K562 (cell line): ENCODE results near the gene LMNA. TPM values are rescaled to one million over a fixed set of nuclear protein-coding genes. Genes with fewer than 3 reads are reported as not detected.

Experiments
- ATAC-seq: fragments of 200-7000 bp; cut with Tn5 transposase; 3 replicates; pipeline ENCODE4 v1.9.1; 2020; ENCODE audit warnings: moderate library complexity
- BruUV-seq: library from RNA; stranded (reverse); fragments of 400-500 nt; replicated peaks from 2 replicates; lab custom pipeline; 2021; lab: Mats Ljungman, UMichigan
- CTCF ChIA-PET: fragments of 300-600 bp; formaldehyde crosslinking; extraction: SDS; loops from one replicate; lab custom pipeline; 2021; ENCODE audit warnings: low intra/inter-chr PET ratio; lab: Yijun Ruan, JAX
- POLR2A ChIA-PET: fragments of 300-600, 350-650 bp; sonication (Branson Sonifier 250); formaldehyde crosslinking; extraction: SDS; loops from one replicate; lab custom pipeline; 2021; ENCODE audit warnings: antibody characterized with exemption, inconsistent platforms; lab: Yijun Ruan, JAX
- DNase-seq, 4 experiments: peaks; one replicate each; pipeline versions ENCODE4 v3.0.0 to v3.0.0-alpha.2; 2011 to 2018; ENCODE audit warnings: low spot score in 3 of 4, mixed read lengths in 3 of 4; ENCODE audit errors: extremely low read depth in 1 of 4
- FAIRE-seq: peaks from 2 replicates; lab custom pipeline; 2011; peaks lifted over from hg19 to GRCh38; lab: Jason Lieb, UNC
- H2AFZ ChIP-seq: 2 replicates; pipeline ENCODE4 v1.6.0; 2011; ENCODE audit warnings: low read depth, low read length, control low read depth, inconsistent platforms
- H3K27ac ChIP-seq: fragments of 200-600 bp; 3 replicates; pipeline ENCODE4 v1.8.0; 2011; ENCODE audit warnings: low read depth, mild to moderate bottlenecking, control low read depth, inconsistent platforms, low read length, moderate library complexity, mixed read lengths; ENCODE audit errors: extremely low read depth
- H3K27me3 ChIP-seq, 2 experiments: fragments of 300-600 bp in 1 of 2; 2 replicates in 1 of 2; 3 replicates in 1 of 2; pipeline versions ENCODE4 v1.6.0 to v1.8.0; 2011; ENCODE audit warnings: inconsistent platforms in 2 of 2, low read length in 2 of 2, mild to moderate bottlenecking in 1 of 2, mixed read lengths in 1 of 2, moderate library complexity in 1 of 2; ENCODE audit not compliant: control insufficient read depth in 2 of 2, insufficient read depth in 2 of 2
- H3K36me3 ChIP-seq: fragments of 300-600 bp; 3 replicates; pipeline ENCODE4 v1.8.0; 2011; ENCODE audit warnings: mild to moderate bottlenecking, low read length, inconsistent platforms; ENCODE audit not compliant: control insufficient read depth, insufficient read depth
- H3K4me1 ChIP-seq, 2 experiments: fragments of 200-600 bp in 1 of 2; replicated peaks in 1 of 2; 2 replicates in 1 of 2; 3 replicates in 1 of 2; pipeline versions ENCODE4 v1.5.1 to v1.8.0; 2011; ENCODE audit warnings: inconsistent platforms in 2 of 2, low read length in 2 of 2, mild to moderate bottlenecking in 1 of 2, mixed read lengths in 1 of 2, moderate library complexity in 1 of 2; ENCODE audit not compliant: control insufficient read depth in 2 of 2, insufficient read depth in 2 of 2
- H3K4me2 ChIP-seq: 2 replicates; pipeline ENCODE4 v1.6.1; 2011; ENCODE audit warnings: low read length, control low read depth, inconsistent platforms, mixed read lengths; ENCODE audit not compliant: insufficient read depth
- H3K4me3 ChIP-seq: fragments of 200-600 bp; sonication (generic), shearing (Covaris generic); 2 replicates; pipeline ENCODE4 v1.5.1; 2016; ENCODE audit warnings: control low read depth, inconsistent platforms
- H3K79me2 ChIP-seq: fragments of 200-600 bp; 3 replicates; pipeline ENCODE4 v1.8.0; 2011; ENCODE audit warnings: low read length, inconsistent platforms; ENCODE audit not compliant: control insufficient read depth, insufficient read depth
- H3K9ac ChIP-seq, 2 experiments: 2 replicates each; pipeline versions ENCODE4 v1.6.0 to v1.6.1; 2011; ENCODE audit warnings: low read depth in 2 of 2, low read length in 2 of 2, control low read depth in 1 of 2, inconsistent platforms in 1 of 2, mild to moderate bottlenecking in 1 of 2, mixed read lengths in 1 of 2; ENCODE audit not compliant: insufficient read depth in 1 of 2
- H3K9me1 ChIP-seq: one replicate; pipeline ENCODE4 v1.6.0; 2011; ENCODE audit warnings: inconsistent platforms, mild to moderate bottlenecking, low read length, moderate library complexity; ENCODE audit not compliant: control insufficient read depth, insufficient read depth
- H3K9me3 ChIP-seq: replicated peaks from 2 replicates; pipeline ENCODE4 v1.5.1; 2011; ENCODE audit warnings: low read depth, low read length, inconsistent platforms; ENCODE audit not compliant: control insufficient read depth, insufficient read depth
- H4K20me1 ChIP-seq: replicated peaks from 2 replicates; pipeline ENCODE4 v1.6.1; 2011; ENCODE audit warnings: low read length, inconsistent platforms, mixed read lengths; ENCODE audit not compliant: control insufficient read depth, insufficient read depth
- FOXK2 ChIP-seq, 2 experiments: fragments of 450-650 bp; IDR thresholded peaks in 1 of 2; conservative IDR thresholded peaks in 1 of 2; 2 replicates each; pipeline ENCODE4 v1.6.1; 2016; ENCODE audit warnings: low read depth in 2 of 2, mild to moderate bottlenecking in 1 of 2
- PRDM10 ChIP-seq: fragments of 450-650 bp; IDR thresholded peaks from 2 replicates; pipeline ENCODE4 v1.6.1; 2018; ENCODE audit not compliant: partially characterized antibody
- TRIM24 ChIP-seq, 2 experiments: fragments of 450-650 bp; IDR thresholded peaks; 2 replicates each; pipeline ENCODE4 v1.6.1; 2016
- ZHX1 ChIP-seq: fragments of 150-350 bp; conservative IDR thresholded peaks from 2 replicates; pipeline ENCODE4 v1.6.1; 2014; ENCODE audit warnings: low read length
- WGBS: fragments of 100-300 bp; shearing (Covaris generic); methylation state at CpG from one replicate; pipeline ENCODE4 v1.1.6; 2016; ENCODE audit warnings: low coverage, mixed read lengths; ENCODE audit not compliant: insufficient coverage; ENCODE audit errors: missing lambda C conversion rate; 5-methylcytosine and 5-hydroxymethylcytosine counted together
- in situ Hi-C: fragments of 300-500 bp; cut with MboI; formaldehyde crosslinking; loops from 4 replicates; pipeline ENCODE4 v1.15.0; 2018; ENCODE audit warnings: inconsistent platforms, mixed read lengths
- intact Hi-C: fragments of 100-400 bp; cut with micrococcal nuclease; formaldehyde crosslinking; loops from 2 replicates; pipeline ENCODE4 v1.14.2; 2022
- polyA plus RNA-seq, 8 experiments: library from polyadenylated mRNA; depleted of rRNA in 4 of 8; stranded (reverse) in 5 of 8; unstranded in 3 of 8; fragments of >200 nt; fragmentation: Nextera tagmentation in 2 of 8; fragmentation: Illumina TruSeq in 1 of 8; extraction: Ambion mirVana in 2 of 8; extraction: Trizol in 1 of 8; gene quantifications; 2 replicates each; pipeline versions ENCODE4 v1.2.1 to v1.2.3, GENCODE V29; 2011 to 2014; ENCODE audit warnings: inconsistent platforms in 1 of 8, missing spikeins in 1 of 8
- total RNA-seq, 7 experiments: library from RNA; depleted of rRNA in 6 of 7; stranded (reverse); fragments of >200 nt in 6 of 7; fragmentation: Illumina TruSeq in 2 of 7; extraction: Trizol in 2 of 7; gene quantifications; 2 replicates each; pipeline versions ENCODE4 v1.2.1 to v1.2.3, GENCODE V29; 2011 to 2021; ENCODE audit warnings: low replicate concordance in 1 of 7

Gene LMNA
- total and polyA plus RNA-seq, 9 of the 15 experiments (the other 6 are each of a cell fraction or from before 2014, with no cell fraction given), result 1.00 to 347 (median 88.2) TPM

GRCh38 chr1:156113282-156113950 is 1.1 kb upstream of the LMNA start:
- POLR2A ChIA-PET, result interaction anchor here (0.6 to 8.5 kb wide), 8 partner anchors 9 to 176 kb away, joined by 3 to 164 read pairs (median 10); partner anchors contain the start of gene PMF1
- in situ Hi-C loops, result no loop called here
- FAIRE-seq (no peak), ATAC-seq (no peak)
- WGBS, result 51% methylated on average over 4 of the region's 4 CpGs
- Histone ChIP-seq H3K9me1 (no peaks in the 10 kb centered on the region), H3K36me3 (peaks cover 5% of the 10 kb centered on the region; the same call in 2 of the 3 replicates)
- TF ChIP-seq TRIM24 (IDR thresholded peaks at IDR 0.05) (no peak), ZHX1 (no peak), FOXK2 (conservative IDR thresholded peaks at IDR 0.05 in 1 of 2, IDR thresholded peaks at IDR 0.05 in 1 of 2; ENCODE audit: low read depth in 2 of 2) (0 out of 4 replicates have a peak, but pooled peaks of 1 of the 2 experiments have one; percentile 42), PRDM10 (peak; percentile 84)
- TF ChIP-seq, all 486 proteins: peak for 2
- Histone ChIP-seq H3K79me2 (peaks cover 39% of the 10 kb centered on the region), H2AFZ (peak overlapping the region; percentile 96; the same call in 1 of the 2 replicates), H3K27me3 (no peaks in the 10 kb centered on the region), H4K20me1 (peaks cover 5% of the 10 kb centered on the region), H3K4me1 (peaks cover 19 to 35% of the 10 kb centered on the region in 2 experiments), H3K4me2 (peak overlapping the region; percentile 98; the same call in 1 of the 2 replicates), H3K9ac (peak overlapping the region; percentile 67 to 83; a peak in 2 of 4 replicates), H3K4me3 (no peak overlapping the region), H3K27ac (peak overlapping the region; percentile 92; the same call in 2 of the 3 replicates), H3K9me3 (no peaks in the 10 kb centered on the region)
- CTCF ChIA-PET, result no interaction called here
- BruUV-seq, result no TSS peak
- intact Hi-C loops, result loop anchor here (5.0 kb wide), 1 partner anchor 394 kb away; no protein-coding TSS in a partner anchor
- no peak for DNase-seq
